Prostate gland (tissue), 2 donors: ENCODE data around the gene SERPINA4. TPM values are rescaled to one million over a fixed set of nuclear protein-coding genes. Genes with fewer than 3 reads are reported as not detected.

Experiments used
- DNase-seq: peaks from one replicate; pipeline ENCODE4 v3.0.0-alpha.2; 2019; ENCODE audit warnings: low spot score
- H3K27ac ChIP-seq, 2 donors: fragments of 200-600 bp; sonication (generic); 2 replicates each; pipeline ENCODE4 v1.5.1; 2017 to 2019
- H3K27me3 ChIP-seq: fragments of 200-600 bp; sonication (generic); replicated peaks from 2 replicates; pipeline ENCODE4 v1.5.1; 2019; ENCODE audit not compliant: insufficient read depth
- H3K36me3 ChIP-seq, 2 donors: fragments of 200-600 bp; sonication (generic); 1 replicate in 1 of 2; 2 replicates in 1 of 2; pipeline versions ENCODE4 v1.5.1 to v1.8.1; 2017 to 2019
- H3K4me1 ChIP-seq: fragments of 200-600 bp; sonication (generic); replicated peaks from 2 replicates; pipeline ENCODE4 v1.5.1; 2019
- H3K4me3 ChIP-seq, 2 donors: fragments of 200-600 bp; sonication (generic); 2 replicates each; pipeline ENCODE4 v1.5.1; 2017 to 2019
- H3K9me3 ChIP-seq: fragments of 200-600 bp; sonication (generic); 2 replicates; pipeline ENCODE4 v1.5.1; 2017
- POLR2A ChIP-seq: fragments of 450-650 bp; IDR thresholded peaks from one replicate; pipeline ENCODE4 v1.6.1; 2016; ENCODE audit warnings: antibody characterized with exemption, mild to moderate bottlenecking
- POLR2AphosphoS5 ChIP-seq: sonication (generic); formaldehyde crosslinking; IDR thresholded peaks from one replicate; pipeline ENCODE4 v1.6.1; 2017; ENCODE audit warnings: antibody characterized with exemption
- WGBS: methylation state at CpG from one replicate; pipeline ENCODE4 v1.1.5; 2018; 5-methylcytosine and 5-hydroxymethylcytosine counted together
- intact Hi-C: fragments of 100-400 bp; cut with DNase I; formaldehyde crosslinking; loops from one replicate; pipeline ENCODE4 v1.14.2; 2022
- total RNA-seq, 2 donors: library from RNA; depleted of rRNA; stranded (reverse); fragments of >200 nt; gene quantifications; one replicate each; pipeline ENCODE4 v1.1.0, GENCODE V29; 2016
- TF ChIP-seq, protein P1 (sequence below), 4 experiments: fragments of 200-600 bp in 2 of 4; fragments of 450-650 bp in 2 of 4; sonication (generic) in 2 of 4; IDR thresholded peaks; 1 replicate in 3 of 4; 2 replicates in 1 of 4; pipeline ENCODE4 v1.5.1; 2016 to 2019; ENCODE audit warnings: antibody characterized with exemption in 4 of 4, mild to moderate bottlenecking in 2 of 4, moderate library complexity in 2 of 4

SERPINA4 gene
- total RNA-seq, 2 donors from 2014 or later = 2.2 TPM; not detected in 1

DNA sequence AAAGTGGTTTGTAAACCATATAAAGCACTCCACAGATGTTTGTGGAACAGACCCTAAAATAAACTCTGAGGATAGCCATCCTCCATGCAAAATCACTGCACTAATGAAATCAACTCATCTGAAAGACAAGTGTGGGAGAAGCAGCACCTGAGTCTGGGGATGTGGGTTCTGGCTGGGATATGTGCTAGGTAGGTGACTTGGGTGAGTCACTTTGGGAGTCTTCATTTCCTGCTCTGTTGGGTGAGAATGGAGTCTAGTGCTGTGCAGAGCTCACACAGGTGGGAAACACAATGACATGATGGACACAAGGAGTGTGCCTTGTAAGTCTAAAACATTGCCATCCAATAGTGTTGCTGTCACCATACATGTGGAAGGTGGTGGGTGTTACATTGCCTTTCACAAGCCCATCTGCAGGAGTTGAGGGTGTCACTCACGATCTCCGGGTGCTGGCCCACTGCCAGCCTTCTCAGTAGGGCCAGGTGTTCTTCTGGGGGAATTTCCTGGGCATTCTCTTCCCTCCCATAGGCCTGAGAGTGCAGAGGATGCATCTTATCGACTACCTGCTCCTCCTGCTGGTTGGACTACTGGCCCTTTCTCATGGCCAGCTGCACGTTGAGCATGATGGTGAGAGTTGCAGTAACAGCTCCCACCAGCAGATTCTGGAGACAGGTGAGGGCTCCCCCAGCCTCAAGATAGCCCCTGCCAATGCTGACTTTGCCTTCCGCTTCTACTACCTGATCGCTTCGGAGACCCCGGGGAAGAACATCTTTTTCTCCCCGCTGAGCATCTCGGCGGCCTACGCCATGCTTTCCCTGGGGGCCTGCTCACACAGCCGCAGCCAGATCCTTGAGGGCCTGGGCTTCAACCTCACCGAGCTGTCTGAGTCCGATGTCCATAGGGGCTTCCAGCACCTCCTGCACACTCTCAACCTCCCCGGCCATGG is 2.0 kb downstream of the SERPINA4 start:
- DNase-seq = no peak
- Histone ChIP-seq H3K27ac (no peak overlapping the region), H3K4me1 (no peaks in the 10 kb centered on the region), H3K36me3 (no peaks in the 10 kb centered on the region), H3K27me3 (no peaks in the 10 kb centered on the region), H3K9me3 (no peaks in the 10 kb centered on the region), H3K4me3 (no peak overlapping the region)
- WGBS = 91% methylated on average over 16 of the region's 16 CpGs
- TF ChIP-seq POLR2AphosphoS5 (no peak), POLR2A (no peak)
- TF ChIP-seq, protein P1, sequence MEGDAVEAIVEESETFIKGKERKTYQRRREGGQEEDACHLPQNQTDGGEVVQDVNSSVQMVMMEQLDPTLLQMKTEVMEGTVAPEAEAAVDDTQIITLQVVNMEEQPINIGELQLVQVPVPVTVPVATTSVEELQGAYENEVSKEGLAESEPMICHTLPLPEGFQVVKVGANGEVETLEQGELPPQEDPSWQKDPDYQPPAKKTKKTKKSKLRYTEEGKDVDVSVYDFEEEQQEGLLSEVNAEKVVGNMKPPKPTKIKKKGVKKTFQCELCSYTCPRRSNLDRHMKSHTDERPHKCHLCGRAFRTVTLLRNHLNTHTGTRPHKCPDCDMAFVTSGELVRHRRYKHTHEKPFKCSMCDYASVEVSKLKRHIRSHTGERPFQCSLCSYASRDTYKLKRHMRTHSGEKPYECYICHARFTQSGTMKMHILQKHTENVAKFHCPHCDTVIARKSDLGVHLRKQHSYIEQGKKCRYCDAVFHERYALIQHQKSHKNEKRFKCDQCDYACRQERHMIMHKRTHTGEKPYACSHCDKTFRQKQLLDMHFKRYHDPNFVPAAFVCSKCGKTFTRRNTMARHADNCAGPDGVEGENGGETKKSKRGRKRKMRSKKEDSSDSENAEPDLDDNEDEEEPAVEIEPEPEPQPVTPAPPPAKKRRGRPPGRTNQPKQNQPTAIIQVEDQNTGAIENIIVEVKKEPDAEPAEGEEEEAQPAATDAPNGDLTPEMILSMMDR (IDR thresholded peaks at IDR 0.05) = no peak
- intact Hi-C loops = no loop called here

DNA sequence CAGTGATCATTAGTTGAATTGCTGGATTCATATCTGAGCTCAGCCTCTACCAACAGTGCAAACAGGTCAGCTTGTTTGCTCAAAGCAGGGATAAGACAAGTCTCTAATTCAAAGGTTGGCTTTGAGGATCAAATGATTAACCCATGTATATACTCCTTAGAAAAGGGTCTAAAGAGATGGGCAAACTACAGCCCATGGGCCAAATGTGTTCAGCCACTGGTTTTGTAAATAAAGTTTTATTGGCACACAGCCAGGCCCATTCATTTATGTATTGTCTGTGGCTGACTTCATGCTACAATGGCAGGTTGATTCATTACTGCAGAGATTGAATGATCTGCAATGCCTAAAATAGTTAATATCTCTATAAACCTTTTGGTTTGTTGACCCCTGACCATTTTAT is 3.1 kb downstream of the SERPINA4 start:
- TF ChIP-seq, protein P1 (IDR thresholded peaks at IDR 0.05) = no peak
- no peak for TF ChIP-seq POLR2A
- TF ChIP-seq POLR2AphosphoS5 = no peak
- Histone ChIP-seq H3K27me3 (no peaks in the 10 kb centered on the region), H3K9me3 (no peaks in the 10 kb centered on the region), H3K4me1 (no peaks in the 10 kb centered on the region), H3K4me3 (no peak overlapping the region), H3K27ac (no peak overlapping the region), H3K36me3 (no peaks in the 10 kb centered on the region)
- no peak for DNase-seq
- intact Hi-C loops = no loop called here

DNA sequence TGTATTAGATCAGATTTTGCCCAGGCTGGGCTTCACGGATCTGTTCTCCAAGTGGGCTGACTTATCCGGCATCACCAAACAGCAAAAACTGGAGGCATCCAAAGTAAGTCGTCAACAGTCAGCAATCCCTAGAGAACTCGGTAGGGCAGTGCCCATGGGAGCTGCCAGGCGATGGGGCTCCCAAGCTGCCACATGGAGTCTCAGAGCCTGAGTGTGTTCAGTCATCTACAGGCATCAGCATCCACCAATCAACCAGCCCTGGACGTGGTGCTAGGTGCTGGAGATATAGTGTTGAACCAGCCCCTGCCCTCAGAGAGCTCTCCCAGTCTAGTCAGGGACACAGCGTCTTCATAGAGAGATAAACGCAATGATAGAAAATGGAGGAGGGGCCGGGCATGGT is 6.9 kb downstream of the SERPINA4 start:
- TF ChIP-seq, protein P1 (IDR thresholded peaks at IDR 0.05) = no peak
- TF ChIP-seq POLR2A = no peak
- no peak for TF ChIP-seq POLR2AphosphoS5
- intact Hi-C loops = no loop called here
- DNase-seq = no peak
- H3K27ac ChIP-seq = no peak overlapping the region
- no peaks in the 10 kb centered on the region for H3K4me1 ChIP-seq
- WGBS = 83% methylated on average over 9 of the region's 9 CpGs
- no peaks in the 10 kb centered on the region for H3K36me3 ChIP-seq
- H3K9me3 ChIP-seq = no peaks in the 10 kb centered on the region
- H3K4me3 ChIP-seq = no peak overlapping the region
- H3K27me3 ChIP-seq = no peaks in the 10 kb centered on the region

DNA sequence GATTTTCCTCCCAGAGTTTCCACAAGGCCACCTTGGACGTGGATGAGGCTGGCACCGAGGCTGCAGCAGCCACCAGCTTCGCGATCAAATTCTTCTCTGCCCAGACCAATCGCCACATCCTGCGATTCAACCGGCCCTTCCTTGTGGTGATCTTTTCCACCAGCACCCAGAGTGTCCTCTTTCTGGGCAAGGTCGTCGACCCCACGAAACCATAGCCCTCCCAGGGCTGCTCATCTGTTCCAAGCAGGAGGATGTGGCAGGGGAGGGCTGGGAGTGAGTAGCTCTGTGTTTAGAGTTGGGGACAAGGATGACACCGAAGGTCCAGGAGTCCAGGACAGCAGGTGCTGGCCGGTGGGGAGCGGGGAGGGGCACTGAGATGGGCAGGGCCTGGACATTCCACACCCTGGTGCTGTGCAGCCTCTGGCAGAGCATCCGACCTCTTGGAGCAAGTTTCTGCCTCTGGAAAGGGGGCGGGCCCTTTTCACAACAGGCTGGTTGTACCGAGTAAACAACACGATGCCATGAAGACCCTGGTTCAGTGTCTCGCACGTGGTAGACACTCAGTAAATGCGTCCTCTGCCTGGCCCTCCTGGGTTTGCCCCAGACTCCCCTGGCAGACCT is 8.2 kb downstream of the SERPINA4 start:
- TF ChIP-seq POLR2A (no peak), POLR2AphosphoS5 (no peak)
- TF ChIP-seq, protein P1 (IDR thresholded peaks at IDR 0.05) = no peak
- DNase-seq = no peak

More for the DNA sequence above, 8.2 kb downstream of the SERPINA4 start:
- H3K9me3 ChIP-seq = no peaks in the 10 kb centered on the region
- no peaks in the 10 kb centered on the region for H3K4me1 ChIP-seq
- WGBS = 86% methylated on average over 20 of the region's 20 CpGs
- H3K27ac ChIP-seq = no peak overlapping the region
- H3K4me3 ChIP-seq = no peak overlapping the region
- H3K36me3 ChIP-seq = no peaks in the 10 kb centered on the region
- H3K27me3 ChIP-seq = no peaks in the 10 kb centered on the region
- intact Hi-C loops = no loop called here
